ENCODE measurements around the gene GRAP2. TPM values are rescaled to one million over a fixed set of nuclear protein-coding genes. Genes with fewer than 3 reads are reported as not detected.
A peak's percentile ranks its signal among the peaks of the same experiment; 100 is the strongest.

GRAP2 gene
- total and polyA plus RNA-seq, 2 experiments from 2014 or later = 0.42 TPM; not detected in 1

DNA sequence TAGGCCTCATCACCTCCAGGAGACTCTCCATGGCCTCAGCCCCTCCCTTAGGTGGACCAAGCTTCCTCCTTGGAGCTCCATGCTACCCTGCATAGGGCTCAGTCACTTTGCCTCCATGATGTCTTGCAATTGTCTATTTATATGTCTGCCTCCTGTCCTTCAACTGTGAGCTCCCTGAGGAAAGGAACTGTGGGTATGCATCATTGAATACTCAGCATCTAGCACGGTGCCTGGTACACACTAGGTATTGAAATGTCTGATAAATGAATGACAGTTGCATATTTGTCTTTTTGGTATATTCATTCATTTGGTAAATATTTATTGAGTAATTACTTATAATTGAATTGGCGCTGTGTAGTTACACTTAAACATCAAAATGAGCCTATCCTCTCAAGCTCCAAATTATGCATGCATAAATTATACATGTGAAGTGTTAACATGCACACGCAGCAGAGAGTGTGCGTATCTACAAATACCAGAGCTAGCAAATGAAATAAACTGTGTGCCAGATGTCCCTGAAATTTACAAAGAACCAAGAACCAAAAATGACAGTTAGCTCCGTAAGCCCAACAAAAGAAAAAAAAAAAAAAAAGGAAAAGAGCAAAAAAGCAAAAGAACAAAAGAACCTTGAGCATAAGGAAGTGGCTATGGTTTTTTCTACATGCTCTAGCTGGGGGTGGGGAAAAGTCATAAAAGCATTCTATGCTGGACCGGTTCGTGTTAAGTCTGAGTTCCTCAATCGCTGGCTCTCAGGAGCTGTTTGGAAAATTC, 25.2 kb downstream of the GRAP2 start:
- Histone ChIP-seq H3K4me1 (ENCODE audit: insufficient read depth) (peaks cover 6% of the 10 kb centered on the region; the same call in 1 of the 2 replicates), H3K27ac (ENCODE audit: low read depth) (no peak overlapping the region), H3K9me2 (ENCODE audit: insufficient read depth) (no peaks in the 10 kb centered on the region), H3K4me2 (no peak overlapping the region), H3K79me2 (replicated peaks; ENCODE audit: insufficient read depth) (no peaks in the 10 kb centered on the region), H3K4me3 (no peak overlapping the region), H3K36me3 (ENCODE audit: insufficient read depth) (no peaks in the 10 kb centered on the region), H2AFZ (0 out of 2 replicates have a peak overlapping the region, but pooled peaks have one; percentile 70), H3K27me3 (ENCODE audit: insufficient read depth) (no peaks in the 10 kb centered on the region), H3F3A (replicated peaks; ENCODE audit: low read depth) (no peaks in the 10 kb centered on the region), H4K20me1 (replicated peaks; ENCODE audit: insufficient read depth) (no peaks in the 10 kb centered on the region)
- Mint-ChIP-seq H3K27me3 (ENCODE audit: insufficient read depth, low read depth, poor library complexity) (no peaks in the 10 kb centered on the region), H3K4me3 (no peak overlapping the region), H3K4me1 (peaks cover 16% of the 10 kb centered on the region), H3K36me3 (ENCODE audit: low read depth) (no peaks in the 10 kb centered on the region), H3K27ac (no peak overlapping the region), H3K9me3 (no peaks in the 10 kb centered on the region)
- ATAC-seq (no peak), DNase-seq (ENCODE audit: low spot score) (no peak)
- TF ChIP-seq, protein P1, sequence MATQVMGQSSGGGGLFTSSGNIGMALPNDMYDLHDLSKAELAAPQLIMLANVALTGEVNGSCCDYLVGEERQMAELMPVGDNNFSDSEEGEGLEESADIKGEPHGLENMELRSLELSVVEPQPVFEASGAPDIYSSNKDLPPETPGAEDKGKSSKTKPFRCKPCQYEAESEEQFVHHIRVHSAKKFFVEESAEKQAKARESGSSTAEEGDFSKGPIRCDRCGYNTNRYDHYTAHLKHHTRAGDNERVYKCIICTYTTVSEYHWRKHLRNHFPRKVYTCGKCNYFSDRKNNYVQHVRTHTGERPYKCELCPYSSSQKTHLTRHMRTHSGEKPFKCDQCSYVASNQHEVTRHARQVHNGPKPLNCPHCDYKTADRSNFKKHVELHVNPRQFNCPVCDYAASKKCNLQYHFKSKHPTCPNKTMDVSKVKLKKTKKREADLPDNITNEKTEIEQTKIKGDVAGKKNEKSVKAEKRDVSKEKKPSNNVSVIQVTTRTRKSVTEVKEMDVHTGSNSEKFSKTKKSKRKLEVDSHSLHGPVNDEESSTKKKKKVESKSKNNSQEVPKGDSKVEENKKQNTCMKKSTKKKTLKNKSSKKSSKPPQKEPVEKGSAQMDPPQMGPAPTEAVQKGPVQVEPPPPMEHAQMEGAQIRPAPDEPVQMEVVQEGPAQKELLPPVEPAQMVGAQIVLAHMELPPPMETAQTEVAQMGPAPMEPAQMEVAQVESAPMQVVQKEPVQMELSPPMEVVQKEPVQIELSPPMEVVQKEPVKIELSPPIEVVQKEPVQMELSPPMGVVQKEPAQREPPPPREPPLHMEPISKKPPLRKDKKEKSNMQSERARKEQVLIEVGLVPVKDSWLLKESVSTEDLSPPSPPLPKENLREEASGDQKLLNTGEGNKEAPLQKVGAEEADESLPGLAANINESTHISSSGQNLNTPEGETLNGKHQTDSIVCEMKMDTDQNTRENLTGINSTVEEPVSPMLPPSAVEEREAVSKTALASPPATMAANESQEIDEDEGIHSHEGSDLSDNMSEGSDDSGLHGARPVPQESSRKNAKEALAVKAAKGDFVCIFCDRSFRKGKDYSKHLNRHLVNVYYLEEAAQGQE (IDR thresholded peaks at IDR 0.05; ENCODE audit: unreplicated experiment) = no peak
- TF ChIP-seq STAT1 (IDR thresholded peaks at IDR 0.05; ENCODE audit: unreplicated experiment) (no peak), NANOG (IDR thresholded peaks at IDR 0.05; ENCODE audit: borderline replicate concordance) (no peak), POLR2AphosphoS5 (IDR thresholded peaks at IDR 0.05; ENCODE audit: low read depth) (no peak), EZH2 (IDR thresholded peaks at IDR 0.05; ENCODE audit: low read depth, unreplicated experiment) (no peak), EZH2phosphoT487 (IDR thresholded peaks at IDR 0.05; ENCODE audit: unreplicated experiment) (no peak), JUNB (IDR thresholded peaks at IDR 0.05; ENCODE audit: unreplicated experiment) (no peak), ZNF331 (CRISPR knock-in tag; IDR thresholded peaks at IDR 0.05; ENCODE audit: low read depth) (no peak)

DNA sequence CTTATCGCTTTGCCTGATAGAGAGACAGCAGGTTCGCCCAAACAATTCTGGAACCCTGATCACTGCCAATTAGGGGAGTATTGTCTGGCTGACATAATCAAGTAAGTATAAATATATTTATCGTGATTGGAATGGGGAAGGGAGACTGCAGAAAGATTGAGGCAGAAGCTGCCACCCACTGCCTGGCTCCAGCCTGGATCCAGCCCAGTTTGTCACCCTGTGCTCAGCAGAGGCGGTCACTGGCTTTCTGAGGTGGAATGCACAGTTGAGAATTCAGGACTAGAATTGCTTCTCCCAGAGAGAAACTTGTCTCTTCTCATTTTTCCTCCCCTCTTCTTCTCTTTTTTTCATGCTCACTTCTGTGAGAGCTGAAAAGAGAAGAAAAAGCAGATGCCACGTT, 25.9 kb downstream of the GRAP2 start:
- DNase-seq (ENCODE audit: low spot score) = no peak
- H3K4me3 ChIP-seq = no peak overlapping the region
- no peak for TF ChIP-seq ZNF114 (CRISPR knock-in tag; IDR thresholded peaks at IDR 0.05)
- TF ChIP-seq, protein P2, sequence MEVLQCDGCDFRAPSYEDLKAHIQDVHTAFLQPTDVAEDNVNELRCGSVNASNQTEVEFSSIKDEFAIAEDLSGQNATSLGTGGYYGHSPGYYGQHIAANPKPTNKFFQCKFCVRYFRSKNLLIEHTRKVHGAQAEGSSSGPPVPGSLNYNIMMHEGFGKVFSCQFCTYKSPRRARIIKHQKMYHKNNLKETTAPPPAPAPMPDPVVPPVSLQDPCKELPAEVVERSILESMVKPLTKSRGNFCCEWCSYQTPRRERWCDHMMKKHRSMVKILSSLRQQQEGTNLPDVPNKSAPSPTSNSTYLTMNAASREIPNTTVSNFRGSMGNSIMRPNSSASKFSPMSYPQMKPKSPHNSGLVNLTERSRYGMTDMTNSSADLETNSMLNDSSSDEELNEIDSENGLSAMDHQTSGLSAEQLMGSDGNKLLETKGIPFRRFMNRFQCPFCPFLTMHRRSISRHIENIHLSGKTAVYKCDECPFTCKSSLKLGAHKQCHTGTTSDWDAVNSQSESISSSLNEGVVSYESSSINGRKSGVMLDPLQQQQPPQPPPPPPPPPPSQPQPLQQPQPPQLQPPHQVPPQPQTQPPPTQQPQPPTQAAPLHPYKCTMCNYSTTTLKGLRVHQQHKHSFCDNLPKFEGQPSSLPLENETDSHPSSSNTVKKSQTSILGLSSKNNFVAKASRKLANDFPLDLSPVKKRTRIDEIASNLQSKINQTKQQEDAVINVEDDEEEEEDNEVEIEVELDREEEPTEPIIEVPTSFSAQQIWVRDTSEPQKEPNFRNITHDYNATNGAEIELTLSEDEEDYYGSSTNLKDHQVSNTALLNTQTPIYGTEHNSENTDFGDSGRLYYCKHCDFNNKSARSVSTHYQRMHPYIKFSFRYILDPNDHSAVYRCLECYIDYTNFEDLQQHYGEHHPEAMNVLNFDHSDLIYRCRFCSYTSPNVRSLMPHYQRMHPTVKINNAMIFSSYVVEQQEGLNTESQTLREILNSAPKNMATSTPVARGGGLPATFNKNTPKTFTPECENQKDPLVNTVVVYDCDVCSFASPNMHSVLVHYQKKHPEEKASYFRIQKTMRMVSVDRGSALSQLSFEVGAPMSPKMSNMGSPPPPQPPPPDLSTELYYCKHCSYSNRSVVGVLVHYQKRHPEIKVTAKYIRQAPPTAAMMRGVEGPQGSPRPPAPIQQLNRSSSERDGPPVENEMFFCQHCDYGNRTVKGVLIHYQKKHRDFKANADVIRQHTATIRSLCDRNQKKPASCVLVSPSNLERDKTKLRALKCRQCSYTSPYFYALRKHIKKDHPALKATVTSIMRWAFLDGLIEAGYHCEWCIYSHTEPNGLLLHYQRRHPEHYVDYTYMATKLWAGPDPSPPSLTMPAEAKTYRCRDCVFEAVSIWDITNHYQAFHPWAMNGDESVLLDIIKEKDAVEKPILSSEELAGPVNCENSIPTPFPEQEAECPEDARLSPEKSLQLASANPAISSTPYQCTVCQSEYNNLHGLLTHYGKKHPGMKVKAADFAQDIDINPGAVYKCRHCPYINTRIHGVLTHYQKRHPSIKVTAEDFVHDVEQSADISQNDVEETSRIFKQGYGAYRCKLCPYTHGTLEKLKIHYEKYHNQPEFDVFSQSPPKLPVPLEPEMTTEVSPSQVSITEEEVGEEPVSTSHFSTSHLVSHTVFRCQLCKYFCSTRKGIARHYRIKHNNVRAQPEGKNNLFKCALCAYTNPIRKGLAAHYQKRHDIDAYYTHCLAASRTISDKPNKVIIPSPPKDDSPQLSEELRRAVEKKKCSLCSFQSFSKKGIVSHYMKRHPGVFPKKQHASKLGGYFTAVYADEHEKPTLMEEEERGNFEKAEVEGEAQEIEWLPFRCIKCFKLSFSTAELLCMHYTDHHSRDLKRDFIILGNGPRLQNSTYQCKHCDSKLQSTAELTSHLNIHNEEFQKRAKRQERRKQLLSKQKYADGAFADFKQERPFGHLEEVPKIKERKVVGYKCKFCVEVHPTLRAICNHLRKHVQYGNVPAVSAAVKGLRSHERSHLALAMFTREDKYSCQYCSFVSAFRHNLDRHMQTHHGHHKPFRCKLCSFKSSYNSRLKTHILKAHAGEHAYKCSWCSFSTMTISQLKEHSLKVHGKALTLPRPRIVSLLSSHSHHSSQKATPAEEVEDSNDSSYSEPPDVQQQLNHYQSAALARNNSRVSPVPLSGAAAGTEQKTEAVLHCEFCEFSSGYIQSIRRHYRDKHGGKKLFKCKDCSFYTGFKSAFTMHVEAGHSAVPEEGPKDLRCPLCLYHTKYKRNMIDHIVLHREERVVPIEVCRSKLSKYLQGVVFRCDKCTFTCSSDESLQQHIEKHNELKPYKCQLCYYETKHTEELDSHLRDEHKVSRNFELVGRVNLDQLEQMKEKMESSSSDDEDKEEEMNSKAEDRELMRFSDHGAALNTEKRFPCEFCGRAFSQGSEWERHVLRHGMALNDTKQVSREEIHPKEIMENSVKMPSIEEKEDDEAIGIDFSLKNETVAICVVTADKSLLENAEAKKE (CRISPR knock-in tag; IDR thresholded peaks at IDR 0.05) = no peak
- TF ChIP-seq ZNF331 (CRISPR knock-in tag; IDR thresholded peaks at IDR 0.05; ENCODE audit: low read depth) = no peak
- H2AFZ ChIP-seq = peak overlapping the region; percentile 70; the same call in 1 of the 2 replicates
- no peaks in the 10 kb centered on the region for H3F3A ChIP-seq (replicated peaks; ENCODE audit: low read depth)
- H3K36me3 ChIP-seq (ENCODE audit: insufficient read depth) = no peaks in the 10 kb centered on the region
- H3K27ac ChIP-seq (ENCODE audit: low read depth) = no peak overlapping the region
- Mint-ChIP-seq H3K4me1 (peaks cover 16% of the 10 kb centered on the region), H3K27me3 (ENCODE audit: insufficient read depth, low read depth, poor library complexity) (no peaks in the 10 kb centered on the region), H3K9me3 (no peaks in the 10 kb centered on the region), H3K36me3 (ENCODE audit: low read depth) (no peaks in the 10 kb centered on the region), H3K27ac (no peak overlapping the region), H3K4me3 (no peak overlapping the region)
- H3K4me2 ChIP-seq = no peak overlapping the region
- H3K9me2 ChIP-seq (ENCODE audit: insufficient read depth) = no peaks in the 10 kb centered on the region
- H3K79me2 ChIP-seq (replicated peaks; ENCODE audit: insufficient read depth) = no peaks in the 10 kb centered on the region
- no peak for ATAC-seq
- H3K27me3 ChIP-seq (ENCODE audit: insufficient read depth) = no peaks in the 10 kb centered on the region
- peaks cover 6% of the 10 kb centered on the region; the same call in 1 of the 2 replicates for H3K4me1 ChIP-seq (ENCODE audit: insufficient read depth)
- H4K20me1 ChIP-seq (replicated peaks; ENCODE audit: insufficient read depth) = no peaks in the 10 kb centered on the region
